ENCODE data around the gene PSEN1.

Gene PSEN1

GRCh38 chr14:73236752-73237218 lies 100.5 kb downstream of the PSEN1 start:
- CTCF ChIA-PET, result interaction anchor here (1.5 kb wide), 1 partner anchor 235 kb away, joined by 3 read pairs; no protein-coding TSS in a partner anchor
- TF ChIP-seq, protein P1, sequence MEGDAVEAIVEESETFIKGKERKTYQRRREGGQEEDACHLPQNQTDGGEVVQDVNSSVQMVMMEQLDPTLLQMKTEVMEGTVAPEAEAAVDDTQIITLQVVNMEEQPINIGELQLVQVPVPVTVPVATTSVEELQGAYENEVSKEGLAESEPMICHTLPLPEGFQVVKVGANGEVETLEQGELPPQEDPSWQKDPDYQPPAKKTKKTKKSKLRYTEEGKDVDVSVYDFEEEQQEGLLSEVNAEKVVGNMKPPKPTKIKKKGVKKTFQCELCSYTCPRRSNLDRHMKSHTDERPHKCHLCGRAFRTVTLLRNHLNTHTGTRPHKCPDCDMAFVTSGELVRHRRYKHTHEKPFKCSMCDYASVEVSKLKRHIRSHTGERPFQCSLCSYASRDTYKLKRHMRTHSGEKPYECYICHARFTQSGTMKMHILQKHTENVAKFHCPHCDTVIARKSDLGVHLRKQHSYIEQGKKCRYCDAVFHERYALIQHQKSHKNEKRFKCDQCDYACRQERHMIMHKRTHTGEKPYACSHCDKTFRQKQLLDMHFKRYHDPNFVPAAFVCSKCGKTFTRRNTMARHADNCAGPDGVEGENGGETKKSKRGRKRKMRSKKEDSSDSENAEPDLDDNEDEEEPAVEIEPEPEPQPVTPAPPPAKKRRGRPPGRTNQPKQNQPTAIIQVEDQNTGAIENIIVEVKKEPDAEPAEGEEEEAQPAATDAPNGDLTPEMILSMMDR (IDR thresholded peaks at IDR 0.05; ENCODE audit: insufficient read depth, low read length, missing control alignments), result no peak
- POLR2A ChIA-PET, result no interaction called here
- no peak overlapping the region for H3K4me3 ChIP-seq (ENCODE audit: low read depth, low read length)
- no peak for DNase-seq (ENCODE audit: low read depth, low spot score)

DNA sequence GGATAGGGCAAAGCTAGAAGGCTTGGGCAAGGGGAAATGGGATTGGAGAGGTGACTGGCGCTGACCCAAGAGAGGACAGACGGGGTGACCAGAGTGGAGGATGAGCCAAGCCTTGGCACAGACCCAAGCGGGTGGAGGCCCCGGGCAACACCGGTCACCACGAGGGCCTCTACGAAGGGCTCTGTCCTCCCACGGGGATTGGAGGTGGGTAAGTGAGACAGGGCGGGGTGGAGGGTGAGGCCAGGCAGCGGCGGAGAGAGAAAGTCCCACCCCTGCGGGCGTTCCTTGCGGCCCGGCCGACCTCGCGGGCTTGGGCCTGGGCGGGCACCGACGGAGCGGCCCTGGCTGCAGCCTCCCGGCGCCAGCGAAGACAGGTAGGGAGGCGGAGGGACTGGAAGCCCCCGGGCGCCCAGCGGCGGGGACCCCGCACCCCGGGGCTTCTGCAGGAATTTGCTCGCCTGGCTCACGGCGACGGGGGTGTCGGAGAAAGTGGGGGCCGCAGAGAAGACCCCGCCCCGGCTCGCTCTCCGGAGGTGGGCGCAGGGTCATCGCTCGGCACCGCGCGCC lies 101.0 kb downstream of the PSEN1 start, which contains the start of gene PAPLN:
TSS of gene PAPLN (plus strand) at position 288 of the 567 bp plus-strand sequence. CDS start 2,273 bp downstream, outside the sequence.
- TF ChIP-seq, protein P1 (IDR thresholded peaks at IDR 0.05; ENCODE audit: insufficient read depth, low read length, missing control alignments), result no peak
- CTCF ChIA-PET, result interaction anchor here (1.5 kb wide), 1 partner anchor 233 kb away, joined by 5 read pairs; no protein-coding TSS in a partner anchor
- peak within 1 kb of the TSS; percentile 44 for H3K4me3 ChIP-seq (ENCODE audit: low read depth, low read length)
- POLR2A ChIA-PET, result interaction anchor here (1.4 kb wide), 1 partner anchor 10 kb away, joined by 4 read pairs; no protein-coding TSS in a partner anchor
- no peak for DNase-seq (ENCODE audit: low read depth, low spot score)

DNA sequence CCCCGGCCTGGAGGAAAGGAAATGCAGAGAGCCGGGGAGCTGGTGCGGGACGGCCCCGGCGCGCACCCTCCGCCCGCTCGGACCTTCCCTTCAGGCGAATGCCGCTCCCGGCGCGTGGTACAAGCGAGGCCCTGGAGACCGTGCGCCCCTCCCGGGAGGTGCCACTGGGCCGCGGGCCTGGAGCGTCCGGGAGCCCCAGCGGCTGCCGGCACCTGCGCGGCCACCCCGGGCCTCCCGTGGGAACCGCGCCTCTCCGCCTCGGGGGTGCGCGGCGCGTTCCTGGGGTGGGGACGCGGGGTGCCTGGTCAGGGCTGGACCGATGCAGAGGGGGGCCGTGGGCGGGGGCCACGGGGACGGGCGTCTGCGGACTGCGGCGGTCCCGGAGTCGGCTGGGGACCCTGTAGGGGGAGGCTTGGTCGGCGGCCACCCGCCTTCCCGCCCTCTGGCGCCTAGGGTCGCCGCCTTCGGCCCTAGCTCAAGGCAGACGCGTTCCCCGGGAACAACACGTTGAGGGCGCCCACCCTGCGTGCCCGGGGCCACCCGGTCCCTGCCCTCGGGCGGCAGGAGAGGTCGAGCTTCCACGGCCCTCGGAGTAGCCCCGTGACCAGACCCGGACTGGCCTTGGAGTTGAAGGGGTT lies 101.6 kb downstream of the PSEN1 start:
- POLR2A ChIA-PET, result interaction anchor here (1.4 kb wide), 1 partner anchor 9 kb away, joined by 4 read pairs; no protein-coding TSS in a partner anchor
- CTCF ChIA-PET, result interaction anchor here (1.5 kb wide), 1 partner anchor 233 kb away, joined by 5 read pairs; no protein-coding TSS in a partner anchor
- no peak for DNase-seq (ENCODE audit: low read depth, low spot score)
- H3K4me3 ChIP-seq (ENCODE audit: low read depth, low read length), result peak overlapping the region; percentile 44
- TF ChIP-seq, protein P1 (IDR thresholded peaks at IDR 0.05; ENCODE audit: insufficient read depth, low read length, missing control alignments), result no peak

DNA sequence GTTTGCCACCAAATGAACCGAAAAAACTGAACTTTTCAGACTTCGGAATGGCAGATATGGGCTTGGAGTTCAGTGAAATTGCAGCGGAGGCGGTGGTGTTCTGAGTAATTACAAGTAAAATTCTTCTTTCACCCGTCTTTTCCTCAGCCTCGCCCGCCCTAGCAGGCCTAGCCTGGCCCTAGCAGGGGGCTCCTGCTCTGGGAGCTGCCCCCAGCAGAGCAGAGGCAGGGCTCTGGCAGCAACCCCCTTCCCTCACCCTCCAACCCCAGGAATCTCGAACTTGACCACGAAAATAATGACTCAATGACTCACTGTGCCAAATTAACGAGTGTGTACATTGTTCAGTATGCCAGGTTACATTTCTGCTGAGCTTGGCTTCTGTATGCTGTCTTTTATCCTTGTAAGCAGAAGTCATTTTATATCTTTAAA lies 102.1 kb downstream of the PSEN1 start:
- POLR2A ChIA-PET, result interaction anchor here (1.4 kb wide), 1 partner anchor 9 kb away, joined by 4 read pairs; no protein-coding TSS in a partner anchor
- H3K4me3 ChIP-seq (ENCODE audit: low read depth, low read length), result peak overlapping the region; percentile 44
- DNase-seq (ENCODE audit: low read depth, low spot score), result peak; percentile 44
- CTCF ChIA-PET, result interaction anchor here (1.5 kb wide), 1 partner anchor 232 kb away, joined by 5 read pairs; no protein-coding TSS in a partner anchor
- TF ChIP-seq, protein P1 (IDR thresholded peaks at IDR 0.05; ENCODE audit: insufficient read depth, low read length, missing control alignments), result no peak

DNA sequence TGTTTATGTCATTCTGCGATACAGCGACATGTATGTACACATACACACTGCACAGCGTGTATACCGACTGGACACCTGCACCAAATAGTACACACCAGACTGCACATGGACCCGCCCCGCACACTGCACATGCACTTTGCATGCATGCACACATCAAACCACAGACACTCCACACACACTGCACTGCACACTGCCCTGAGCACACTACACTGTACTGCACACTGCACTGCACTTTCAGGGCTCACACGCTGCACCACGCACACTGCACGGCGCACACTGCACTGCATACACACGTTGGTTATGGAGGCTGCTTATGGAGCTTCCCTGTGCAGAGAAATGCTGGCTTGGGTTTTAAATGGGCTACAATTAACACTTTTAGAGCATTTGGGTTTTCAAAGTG lies 102.6 kb downstream of the PSEN1 start:
- TF ChIP-seq, protein P1 (IDR thresholded peaks at IDR 0.05; ENCODE audit: insufficient read depth, low read length, missing control alignments), result no peak
- ChIA-PET CTCF (interaction anchor here (0.9 to 1.5 kb wide), 3 partner anchors 19 to 232 kb away, joined by 3 to 5 read pairs (median 3); no protein-coding TSS in a partner anchor), POLR2A (interaction anchor here (1.4 kb wide), 1 partner anchor 8 kb away, joined by 4 read pairs; no protein-coding TSS in a partner anchor)
- H3K4me3 ChIP-seq (ENCODE audit: low read depth, low read length), result no peak overlapping the region; the same call in 1 of the 2 replicates
- DNase-seq (ENCODE audit: low read depth, low spot score), result no peak
